DND-41 (cell line): Measurements from ENCODE around the gene GYG2.

Source experiments
- ATAC-seq: fragments of 200-7000 bp; cut with Tn5 transposase; 3 replicates; pipeline ENCODE4 v1.9.1; 2021; ENCODE audit warnings: low read depth; ENCODE audit not compliant: insufficient read depth
- DNase-seq: peaks from one replicate; pipeline ENCODE4 v3.0.0-alpha.2; 2020
- H2AFZ ChIP-seq: 2 replicates; pipeline ENCODE4 v1.6.0; 2012; ENCODE audit warnings: low read depth, low read length
- H3K27ac ChIP-seq: 2 replicates; pipeline ENCODE4 v1.5.1; 2012; ENCODE audit warnings: low read length, inconsistent platforms
- H3K27me3 ChIP-seq: fragments of 200-600 bp; sonication (generic); 2 replicates; pipeline ENCODE4 v1.6.0; 2012; ENCODE audit warnings: low read length, mild to moderate bottlenecking, inconsistent platforms; ENCODE audit not compliant: insufficient read depth, poor library complexity
- H3K36me3 ChIP-seq: 2 replicates; pipeline ENCODE4 v1.5.1; 2012; ENCODE audit warnings: low read length, inconsistent platforms; ENCODE audit not compliant: insufficient read depth
- H3K4me1 ChIP-seq: 2 replicates; pipeline ENCODE4 v1.5.1; 2012; ENCODE audit warnings: mild to moderate bottlenecking, low read length; ENCODE audit not compliant: insufficient read depth
- H3K4me2 ChIP-seq: 2 replicates; pipeline ENCODE4 v1.6.0; 2012; ENCODE audit warnings: mild to moderate bottlenecking, moderate library complexity, low read length, inconsistent platforms; ENCODE audit not compliant: insufficient read depth
- H3K4me3 ChIP-seq, 2 experiments: fragments of 200-600 bp in 1 of 2; shearing (Covaris generic) in 1 of 2; 2 replicates each; pipeline ENCODE4 v1.5.1; 2012 to 2016; ENCODE audit warnings: inconsistent platforms in 2 of 2, low read length in 2 of 2, mild to moderate bottlenecking in 2 of 2, low read depth in 1 of 2, moderate library complexity in 1 of 2
- H3K79me2 ChIP-seq: 2 replicates; pipeline ENCODE4 v1.6.0; 2012; ENCODE audit warnings: low read length, inconsistent platforms; ENCODE audit not compliant: insufficient read depth
- H3K9ac ChIP-seq: 2 replicates; pipeline ENCODE4 v1.6.0; 2012; ENCODE audit warnings: low read depth, mild to moderate bottlenecking, inconsistent platforms, low read length, moderate library complexity
- H3K9me3 ChIP-seq: 2 replicates; pipeline ENCODE4 v1.5.1; 2012; ENCODE audit warnings: low read length, moderate library complexity, mild to moderate bottlenecking, inconsistent platforms; ENCODE audit not compliant: insufficient read depth, severe bottlenecking
- H4K20me1 ChIP-seq: 2 replicates; pipeline ENCODE4 v1.6.0; 2012; ENCODE audit warnings: low read length; ENCODE audit not compliant: insufficient read depth
- CTCF ChIP-seq: IDR thresholded peaks from 2 replicates; pipeline ENCODE4 v1.5.1; 2012; ENCODE audit warnings: borderline replicate concordance, low read length, moderate library complexity, mild to moderate bottlenecking; ENCODE audit not compliant: poor library complexity, severe bottlenecking; ENCODE audit errors: extremely low read depth
- EZH2 ChIP-seq: IDR thresholded peaks from 3 replicates; pipeline ENCODE4 v1.6.1; 2012; ENCODE audit warnings: borderline replicate concordance, low read depth, mild to moderate bottlenecking, moderate library complexity, low read length, inconsistent platforms; ENCODE audit not compliant: severe bottlenecking

Gene GYG2

DNA sequence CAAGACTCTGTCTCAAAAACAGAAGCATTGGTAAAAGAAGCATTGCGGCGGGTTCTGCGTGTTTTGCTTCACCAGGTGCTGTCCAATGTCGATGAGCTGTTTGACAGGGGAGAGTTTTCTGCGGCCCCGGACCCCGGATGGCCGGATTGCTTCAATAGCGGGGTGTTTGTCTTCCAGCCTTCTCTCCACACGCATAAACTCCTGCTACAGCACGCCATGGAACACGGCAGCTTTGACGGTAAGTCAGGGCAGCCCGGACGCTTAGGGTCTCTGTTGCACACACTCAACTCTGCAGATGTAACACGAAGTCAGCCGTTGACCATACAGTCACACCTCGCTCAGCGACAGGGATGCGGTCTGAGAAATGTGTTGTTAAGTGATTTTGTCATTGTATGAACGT lies 26.2 kb downstream of the GYG2 start:
- TF ChIP-seq EZH2 (no peak), CTCF (no peak)
- Histone ChIP-seq H3K27ac (no peak overlapping the region), H3K4me3 (no peak overlapping the region), H2AFZ (no peak overlapping the region), H3K9me3 (no peaks in the 10 kb centered on the region), H3K9ac (no peak overlapping the region), H4K20me1 (no peaks in the 10 kb centered on the region), H3K27me3 (no peaks in the 10 kb centered on the region), H3K4me1 (no peaks in the 10 kb centered on the region), H3K36me3 (no peaks in the 10 kb centered on the region), H3K79me2 (no peaks in the 10 kb centered on the region), H3K4me2 (no peak overlapping the region)
- no peak for DNase-seq
- no peak for ATAC-seq

DNA sequence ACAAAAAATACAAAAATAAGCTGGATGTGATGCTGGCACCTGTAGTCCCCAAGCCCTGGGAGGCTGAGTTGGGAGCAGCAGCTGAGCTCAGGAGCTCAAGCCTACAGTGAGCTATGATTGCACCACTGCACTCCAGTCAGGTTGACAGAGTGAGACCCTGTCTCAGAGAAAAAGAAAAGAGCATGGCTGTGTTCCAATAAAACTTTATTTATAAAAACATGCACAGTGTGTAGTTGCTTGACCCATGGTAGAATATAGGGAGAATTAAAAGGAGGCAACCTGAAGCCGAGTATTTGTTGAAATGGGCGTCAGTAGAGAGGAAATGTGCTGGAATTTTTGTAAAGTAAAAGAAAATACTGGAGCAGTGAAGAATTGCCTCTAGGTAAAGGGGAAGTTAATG lies 27.0 kb downstream of the GYG2 start:
- Histone ChIP-seq H3K27me3 (no peaks in the 10 kb centered on the region), H3K4me3 (no peak overlapping the region), H3K36me3 (no peaks in the 10 kb centered on the region), H3K79me2 (no peaks in the 10 kb centered on the region), H3K4me1 (no peaks in the 10 kb centered on the region), H3K4me2 (no peak overlapping the region), H4K20me1 (no peaks in the 10 kb centered on the region), H3K9me3 (no peaks in the 10 kb centered on the region), H2AFZ (no peak overlapping the region), H3K27ac (no peak overlapping the region), H3K9ac (no peak overlapping the region)
- DNase-seq: no peak
- ATAC-seq: no peak
- TF ChIP-seq EZH2: no peak
- TF ChIP-seq CTCF: no peak

- no peaks in the 10 kb centered on the region for H3K4me1 ChIP-seq
- no peak overlapping the region for H3K4me2 ChIP-seq
- H2AFZ ChIP-seq: no peak overlapping the region
- no peak for TF ChIP-seq EZH2
- no peak for TF ChIP-seq CTCF
- no peak overlapping the region for H3K9ac ChIP-seq
- H3K79me2 ChIP-seq: no peaks in the 10 kb centered on the region
- no peaks in the 10 kb centered on the region for H3K36me3 ChIP-seq
- H3K4me3 ChIP-seq: no peak overlapping the region
- no peaks in the 10 kb centered on the region for H4K20me1 ChIP-seq
- no peaks in the 10 kb centered on the region for H3K9me3 ChIP-seq
- no peaks in the 10 kb centered on the region for H3K27me3 ChIP-seq
- ATAC-seq (no peak), DNase-seq (no peak)
- H3K27ac ChIP-seq: no peak overlapping the region
Observed at GRCh38 chrX:2857566-2857965, 28.8 kb downstream of the GYG2 start.

- TF ChIP-seq EZH2 (no peak), CTCF (no peak)
- no peaks in the 10 kb centered on the region for H3K27me3 ChIP-seq
- no peaks in the 10 kb centered on the region for H3K9me3 ChIP-seq
- H3K79me2 ChIP-seq: no peaks in the 10 kb centered on the region
- no peak overlapping the region for H3K4me2 ChIP-seq
- H3K4me1 ChIP-seq: no peaks in the 10 kb centered on the region
- ATAC-seq (no peak), DNase-seq (no peak)
- no peaks in the 10 kb centered on the region for H4K20me1 ChIP-seq
- H3K36me3 ChIP-seq: no peaks in the 10 kb centered on the region
- H2AFZ ChIP-seq: no peak overlapping the region
- H3K4me3 ChIP-seq: no peak overlapping the region
- H3K9ac ChIP-seq: no peak overlapping the region
- H3K27ac ChIP-seq: no peak overlapping the region
Observed at GRCh38 chrX:2859197-2859797, 30.6 kb downstream of the GYG2 start.
